Kidney epithelial cell (primary cell): ENCODE results near the gene EPHB2. TPM values are rescaled to one million over a fixed set of nuclear protein-coding genes. Genes with fewer than 3 reads are reported as not detected.

Experiments used
- DNase-seq: peaks from one replicate; pipeline ENCODE4 v3.0.0-alpha.2; 2010; ENCODE audit warnings: low read depth
- H3K27me3 ChIP-seq: 2 replicates; pipeline ENCODE4 v1.6.0; 2011; ENCODE audit warnings: low read length; ENCODE audit not compliant: control insufficient read depth, insufficient read depth
- H3K36me3 ChIP-seq: 2 replicates; pipeline ENCODE4 v1.5.1; 2011; ENCODE audit warnings: low read length; ENCODE audit not compliant: control insufficient read depth, insufficient read depth
- H3K4me3 ChIP-seq: 2 replicates; pipeline ENCODE4 v1.5.1; 2011; ENCODE audit warnings: low read depth, mild to moderate bottlenecking, control low read depth, low read length
- CTCF ChIP-seq: IDR thresholded peaks from 2 replicates; pipeline ENCODE4 v1.5.1; 2011; ENCODE audit warnings: mild to moderate bottlenecking, moderate library complexity, low read length, control low read depth, inconsistent platforms; ENCODE audit not compliant: insufficient read depth, poor library complexity, severe bottlenecking
- total RNA-seq: library from RNA; depleted of rRNA; stranded (reverse); fragments of >200 nt; gene quantifications from 2 replicates; pipeline ENCODE4 v1.2.3, GENCODE V29; 2015

Gene EPHB2
- total RNA-seq, 1 donor from 2014 or later: 111 TPM

DNA sequence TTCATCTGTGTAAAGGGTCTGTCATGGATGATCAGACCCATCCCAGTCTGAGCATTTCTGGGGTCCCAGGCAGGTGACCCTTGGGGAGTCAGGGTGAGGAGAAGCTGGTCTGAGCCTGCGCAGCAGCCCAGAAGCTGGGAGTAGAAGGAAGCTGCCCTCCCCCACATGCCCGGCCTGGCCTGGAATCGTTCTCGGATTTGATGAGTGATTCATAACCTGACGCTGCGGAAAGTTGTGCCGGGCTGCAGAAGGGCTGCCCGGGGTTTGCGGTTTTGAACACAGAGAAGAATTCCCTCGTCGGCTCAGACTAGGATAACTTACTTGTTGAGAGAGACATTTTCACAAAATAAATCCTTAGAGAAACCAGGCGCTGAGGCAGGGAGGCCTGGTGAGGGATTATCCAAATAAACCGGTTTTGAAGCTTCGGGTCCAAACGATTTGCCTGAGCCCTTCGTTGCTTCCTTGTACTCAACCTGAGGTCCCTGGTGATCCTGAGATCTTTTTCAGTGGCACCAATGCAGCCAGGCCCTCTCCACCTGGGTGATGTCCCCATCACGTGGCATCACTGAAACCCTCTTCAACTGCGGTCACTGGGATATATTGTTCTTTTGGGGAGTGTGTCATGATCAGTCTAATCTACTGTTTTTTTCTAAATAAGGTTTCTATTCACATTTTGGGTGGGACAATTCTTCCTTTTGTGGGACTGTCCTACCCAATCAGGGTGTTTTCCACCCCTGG, 29.2 kb downstream of the EPHB2 start:
- TF ChIP-seq CTCF: no peak
- DNase-seq: peak; percentile 84

DNA sequence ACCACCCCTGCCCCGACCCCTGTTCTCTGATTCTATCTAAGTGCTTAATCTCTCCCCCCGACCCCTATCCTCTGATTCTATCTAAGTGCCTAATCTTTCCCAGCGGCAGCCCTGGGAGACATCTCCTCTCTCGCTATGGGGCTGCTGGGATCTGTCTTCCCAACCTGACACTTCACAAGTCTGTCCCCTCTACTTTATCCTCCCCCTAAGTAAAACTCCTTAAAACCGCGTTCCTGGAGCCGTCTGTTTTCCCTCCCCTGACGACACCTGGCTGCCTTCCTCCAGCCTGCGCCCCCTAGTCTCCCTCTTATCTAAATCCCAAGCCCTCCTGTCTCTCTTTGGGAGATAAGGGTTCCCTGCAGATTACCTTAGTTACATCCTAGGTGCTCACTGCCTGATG, 30.5 kb downstream of the EPHB2 start:
- TF ChIP-seq CTCF: no peak
- Histone ChIP-seq H3K4me3 (no peak overlapping the region), H3K36me3 (no peaks in the 10 kb centered on the region), H3K27me3 (no peaks in the 10 kb centered on the region)
- no peak for DNase-seq

More for the DNA sequence above, 29.2 kb downstream of the EPHB2 start:
- H3K27me3 ChIP-seq: no peaks in the 10 kb centered on the region
- no peak overlapping the region for H3K4me3 ChIP-seq
- H3K36me3 ChIP-seq: no peaks in the 10 kb centered on the region

DNA sequence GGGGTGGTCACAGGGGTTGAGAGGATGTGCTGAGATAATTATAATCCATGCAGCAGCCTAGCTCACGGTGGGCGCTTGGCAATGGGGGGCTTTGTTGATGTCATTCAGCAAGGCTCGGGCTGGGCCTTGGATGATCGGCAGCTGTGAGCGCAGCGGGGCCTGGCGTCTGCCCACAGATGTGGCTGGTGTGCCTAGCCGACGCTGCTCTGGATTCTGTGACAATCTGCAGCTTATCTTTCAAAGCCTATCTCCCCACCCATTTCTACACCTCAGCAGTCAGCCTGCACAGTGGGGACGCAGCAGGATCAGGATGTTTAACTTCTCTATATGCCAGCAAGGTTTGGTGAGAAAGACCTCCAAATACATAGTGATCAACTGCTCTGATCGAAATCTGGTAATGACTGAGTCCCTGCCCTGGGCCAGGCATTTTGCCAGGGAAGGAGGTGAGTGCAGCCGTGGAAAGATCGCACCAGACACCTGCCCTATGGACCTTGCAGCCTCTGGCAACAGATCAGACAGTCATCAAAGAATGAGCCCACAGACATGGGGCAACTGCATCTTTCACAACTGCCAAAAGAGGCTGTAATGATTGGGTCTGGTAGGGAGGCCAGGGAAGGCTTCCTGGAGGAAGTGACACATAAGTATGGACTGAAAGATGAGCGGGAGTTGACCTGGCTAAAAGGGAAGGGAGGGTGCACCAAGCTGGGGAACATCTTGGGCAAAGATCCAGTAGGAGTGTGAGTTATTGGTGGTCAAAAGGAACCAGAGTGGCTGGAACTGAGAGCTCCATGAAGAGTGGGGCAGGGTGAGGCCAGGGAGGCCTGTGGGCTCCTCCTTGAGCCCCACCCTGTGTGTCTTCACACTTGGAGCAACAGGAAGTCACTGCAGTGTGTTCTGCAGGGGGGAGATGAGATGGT, 35.3 kb downstream of the EPHB2 start:
- peak; percentile 76 for DNase-seq
- Histone ChIP-seq H3K36me3 (peaks cover 1% of the 10 kb centered on the region), H3K27me3 (no peaks in the 10 kb centered on the region), H3K4me3 (no peak overlapping the region)
- no peak for TF ChIP-seq CTCF

- H3K27me3 ChIP-seq: no peaks in the 10 kb centered on the region
- peaks cover 1% of the 10 kb centered on the region for H3K36me3 ChIP-seq
- peak; percentile 97 for DNase-seq
- H3K4me3 ChIP-seq: no peak overlapping the region
- peak; percentile 9 for TF ChIP-seq CTCF
Measured at GRCh38 chr1:22747021-22747734, 36.5 kb downstream of the EPHB2 start.

GRCh38 chr1:22747735-22748073, 37.1 kb downstream of the EPHB2 start:
- no peak for DNase-seq
- H3K4me3 ChIP-seq: no peak overlapping the region
- H3K27me3 ChIP-seq: no peaks in the 10 kb centered on the region
- TF ChIP-seq CTCF: no peak
- peaks cover 1% of the 10 kb centered on the region for H3K36me3 ChIP-seq
